Measurements from ENCODE around the gene SMARCAL1.
A peak's percentile ranks its signal among the peaks of the same experiment; 100 is the strongest.
"Not testable (repeated sequence)": the region's sequence is repeated elsewhere in the genome, so short reads cannot be mapped to it uniquely, and the experiment has no call there.

The SMARCAL1 gene

GRCh38 chr2:216412022-216412999, at the start of gene SMARCAL1:
SMARCAL1 (plus strand) TSS chr2:216412484; CDS start chr2:216414705, 2,221 bp downstream.
- DNase-seq = peak; percentile 99

- DNase-seq = no peak
Observed at GRCh38 chr2:216362730-216363129, 49.6 kb upstream of the SMARCAL1 start.

GRCh38 chr2:216363221-216363620, 49.1 kb upstream of the SMARCAL1 start:
- no peak for DNase-seq

- DNase-seq = no peak
Observed at GRCh38 chr2:216365518-216365917, 46.8 kb upstream of the SMARCAL1 start.

- no peak for DNase-seq
Observed at GRCh38 chr2:216366777-216367471, 45.4 kb upstream of the SMARCAL1 start.

- DNase-seq = no peak
Observed at GRCh38 chr2:216369821-216370220, 42.5 kb upstream of the SMARCAL1 start.

- no peak for DNase-seq
Observed at GRCh38 chr2:216370961-216371712, 41.1 kb upstream of the SMARCAL1 start.

GRCh38 chr2:216371721-216372702, 40.3 kb upstream of the SMARCAL1 start, which contains the start of gene MARCHF4:
MARCHF4 (minus strand) TSS chr2:216372483; CDS start chr2:216370260, 2,223 bp downstream.
- DNase-seq = peak; percentile 69

- no peak for DNase-seq
Observed at GRCh38 chr2:216372761-216373291, 39.5 kb upstream of the SMARCAL1 start.

GRCh38 chr2:216373896-216374295, 38.4 kb upstream of the SMARCAL1 start:
- DNase-seq = no peak

- no peak for DNase-seq
Observed at GRCh38 chr2:216375286-216375685, 37.0 kb upstream of the SMARCAL1 start.

- no peak for DNase-seq
Observed at GRCh38 chr2:216379977-216380376, 32.3 kb upstream of the SMARCAL1 start.

- DNase-seq = not testable (repeated sequence)
Observed at GRCh38 chr2:216384409-216384808, 27.9 kb upstream of the SMARCAL1 start.

GRCh38 chr2:216385478-216385877, 26.8 kb upstream of the SMARCAL1 start:
- no peak for DNase-seq

- DNase-seq = no peak
Observed at GRCh38 chr2:216387262-216387661, 25.0 kb upstream of the SMARCAL1 start.

- no peak for DNase-seq
Observed at GRCh38 chr2:216388046-216388884, 24.0 kb upstream of the SMARCAL1 start.

- no peak for DNase-seq
Observed at GRCh38 chr2:216389570-216389969, 22.7 kb upstream of the SMARCAL1 start.

GRCh38 chr2:216391401-216391800, 20.9 kb upstream of the SMARCAL1 start:
- no peak for DNase-seq

- DNase-seq = no peak
Observed at GRCh38 chr2:216392018-216392562, 20.2 kb upstream of the SMARCAL1 start.
